ENCODE results near the gene DHPS.

DHPS gene

GRCh38 chr19:12689581-12690216 is 8.0 kb upstream of the DHPS start:
- Histone ChIP-seq H3K27ac (replicated peaks) (no peak overlapping the region), H3K27me3 (ENCODE audit: insufficient read depth, poor library complexity, severe bottlenecking) (no peaks in the 10 kb centered on the region), H3K4me3 (replicated peaks; ENCODE audit: insufficient read depth, low read length) (no peak overlapping the region)
- TF ChIP-seq REST (IDR thresholded peaks at IDR 0.05; ENCODE audit: insufficient replicate concordance, low read depth) (no peak), CTCF (IDR thresholded peaks at IDR 0.05; ENCODE audit: insufficient read depth, low read length) (no peak), SPI1 (IDR thresholded peaks at IDR 0.05; ENCODE audit: borderline replicate concordance, low read depth) (no peak), POLR2AphosphoS5 (IDR thresholded peaks at IDR 0.05; ENCODE audit: low read depth) (no peak), GABPA (IDR thresholded peaks at IDR 0.05; ENCODE audit: low read depth) (no peak)
- no peak for DNase-seq (ENCODE audit: low read depth in 1 of 2, low spot score in 1 of 2)

GRCh38 chr19:12689012-12689411 is 7.3 kb upstream of the DHPS start:
- TF ChIP-seq CTCF (IDR thresholded peaks at IDR 0.05; ENCODE audit: insufficient read depth, low read length): no peak
- TF ChIP-seq GABPA (IDR thresholded peaks at IDR 0.05; ENCODE audit: low read depth): no peak
- TF ChIP-seq REST (IDR thresholded peaks at IDR 0.05; ENCODE audit: insufficient replicate concordance, low read depth): no peak
- TF ChIP-seq POLR2AphosphoS5 (IDR thresholded peaks at IDR 0.05; ENCODE audit: low read depth): no peak
- TF ChIP-seq SPI1 (IDR thresholded peaks at IDR 0.05; ENCODE audit: borderline replicate concordance, low read depth): no peak
- H3K27ac ChIP-seq (replicated peaks): no peak overlapping the region
- H3K27me3 ChIP-seq (ENCODE audit: insufficient read depth, poor library complexity, severe bottlenecking): no peaks in the 10 kb centered on the region
- H3K4me3 ChIP-seq (replicated peaks; ENCODE audit: insufficient read depth, low read length): no peak overlapping the region
- DNase-seq (ENCODE audit: low read depth in 1 of 2, low spot score in 1 of 2): no peak

GRCh38 chr19:12687496-12688196 is 6.0 kb upstream of the DHPS start, which contains the start of gene GNG14:
TSS of gene GNG14 (plus strand) at chr19:12687998. CDS start at chr19:12688049, 51 bp downstream.
- no peak for DNase-seq (ENCODE audit: low read depth in 1 of 2, low spot score in 1 of 2)
- H3K4me3 ChIP-seq (replicated peaks; ENCODE audit: insufficient read depth, low read length): no peak within 1 kb of the TSS
- H3K27me3 ChIP-seq (ENCODE audit: insufficient read depth, poor library complexity, severe bottlenecking): no peaks in the 10 kb centered on the region
- H3K27ac ChIP-seq (replicated peaks): no peak within 1 kb of the TSS
- TF ChIP-seq GABPA (IDR thresholded peaks at IDR 0.05; ENCODE audit: low read depth) (no peak), CTCF (IDR thresholded peaks at IDR 0.05; ENCODE audit: insufficient read depth, low read length) (no peak), SPI1 (IDR thresholded peaks at IDR 0.05; ENCODE audit: borderline replicate concordance, low read depth) (no peak), REST (IDR thresholded peaks at IDR 0.05; ENCODE audit: insufficient replicate concordance, low read depth) (no peak), POLR2AphosphoS5 (IDR thresholded peaks at IDR 0.05; ENCODE audit: low read depth) (no peak)
